ENCODE measurements around the gene OR10A3.

OR10A3 gene, protein sequence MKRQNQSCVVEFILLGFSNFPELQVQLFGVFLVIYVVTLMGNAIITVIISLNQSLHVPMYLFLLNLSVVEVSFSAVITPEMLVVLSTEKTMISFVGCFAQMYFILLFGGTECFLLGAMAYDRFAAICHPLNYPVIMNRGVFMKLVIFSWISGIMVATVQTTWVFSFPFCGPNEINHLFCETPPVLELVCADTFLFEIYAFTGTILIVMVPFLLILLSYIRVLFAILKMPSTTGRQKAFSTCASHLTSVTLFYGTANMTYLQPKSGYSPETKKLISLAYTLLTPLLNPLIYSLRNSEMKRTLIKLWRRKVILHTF

DNA sequence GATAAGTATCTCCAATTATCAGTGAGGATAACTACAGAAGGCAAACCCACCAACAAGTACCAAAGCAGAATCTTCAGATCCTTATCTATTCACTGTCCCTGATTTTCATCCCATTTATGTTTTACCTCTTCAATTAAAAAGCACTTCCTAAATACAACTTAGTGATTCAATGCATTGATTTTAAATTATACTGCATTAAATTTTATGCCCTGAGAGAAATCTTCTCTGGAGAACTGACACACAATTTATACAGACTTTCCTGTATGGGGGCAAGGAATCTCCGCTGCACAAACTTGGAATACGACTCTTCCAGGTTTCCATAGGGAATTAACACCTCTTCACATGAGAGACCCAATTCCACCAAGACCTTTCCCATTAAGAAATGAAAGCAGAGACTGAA, at the start of gene OR10A3:
Gene OR10A3 (minus strand): TSS at position 101 of the 400 bp plus-strand sequence. CDS start 2,188 bp downstream, outside the sequence.
- no peak for TF ChIP-seq GATA1 (IDR thresholded peaks at IDR 0.05; ENCODE audit: low read depth, low read length)
- TF ChIP-seq POLR2A (IDR thresholded peaks at IDR 0.05; ENCODE audit: low read length), result no peak

GRCh38 chr11:7987560-7987883, 46.0 kb upstream of the OR10A3 start:
- peak in 1 of 2 experiments; percentile 33 for DNase-seq

More for the DNA sequence above, at the start of gene OR10A3:
- no peak for DNase-seq

DNA sequence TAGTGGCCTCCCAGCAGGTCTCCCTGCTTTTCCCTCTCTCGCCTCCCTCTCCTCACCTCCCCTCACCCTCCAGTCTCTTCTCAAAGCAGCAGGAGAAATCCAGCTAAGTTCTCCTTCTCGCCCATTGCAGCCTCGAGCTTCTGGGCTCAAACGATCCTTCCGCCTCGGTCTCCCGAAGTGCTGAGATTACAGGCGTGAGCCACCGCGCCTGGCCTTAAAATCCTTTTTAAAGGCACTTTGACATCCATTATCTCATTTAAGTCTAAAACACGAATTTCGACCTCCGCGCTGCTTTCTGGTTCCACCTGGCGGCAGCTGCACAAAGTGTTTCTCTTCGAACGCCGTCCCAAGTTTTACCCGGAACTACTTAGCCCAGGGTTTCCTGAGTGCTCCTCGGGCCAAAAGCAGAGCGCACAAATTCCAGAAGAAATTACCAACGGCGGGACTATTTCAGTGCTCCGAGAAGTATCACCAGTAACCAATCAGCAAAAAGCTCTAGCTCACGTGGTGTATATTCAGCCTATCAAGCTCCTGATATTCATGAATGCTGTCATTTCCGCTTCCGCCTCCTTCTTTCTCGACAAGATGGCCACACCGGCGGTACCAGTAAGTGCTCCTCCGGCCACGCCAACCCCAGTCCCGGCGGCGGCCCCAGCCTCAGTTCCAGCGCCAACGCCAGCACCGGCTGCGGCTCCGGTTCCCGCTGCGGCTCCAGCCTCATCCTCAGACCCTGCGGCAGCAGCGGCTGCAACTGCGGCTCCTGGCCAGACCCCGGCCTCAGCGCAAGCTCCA, 45.5 kb upstream of the OR10A3 start, which contains the start of gene EIF3F:
Gene EIF3F (plus strand): TSS at position 570 of the 792 bp plus-strand sequence. CDS start 16 bp downstream, at position 586.
- peak; percentile 98 to 100 for DNase-seq
- TF ChIP-seq GATA1 (IDR thresholded peaks at IDR 0.05; ENCODE audit: low read depth, low read length), result no peak
- peak; percentile 64 for TF ChIP-seq POLR2A (IDR thresholded peaks at IDR 0.05; ENCODE audit: low read length)

DNA sequence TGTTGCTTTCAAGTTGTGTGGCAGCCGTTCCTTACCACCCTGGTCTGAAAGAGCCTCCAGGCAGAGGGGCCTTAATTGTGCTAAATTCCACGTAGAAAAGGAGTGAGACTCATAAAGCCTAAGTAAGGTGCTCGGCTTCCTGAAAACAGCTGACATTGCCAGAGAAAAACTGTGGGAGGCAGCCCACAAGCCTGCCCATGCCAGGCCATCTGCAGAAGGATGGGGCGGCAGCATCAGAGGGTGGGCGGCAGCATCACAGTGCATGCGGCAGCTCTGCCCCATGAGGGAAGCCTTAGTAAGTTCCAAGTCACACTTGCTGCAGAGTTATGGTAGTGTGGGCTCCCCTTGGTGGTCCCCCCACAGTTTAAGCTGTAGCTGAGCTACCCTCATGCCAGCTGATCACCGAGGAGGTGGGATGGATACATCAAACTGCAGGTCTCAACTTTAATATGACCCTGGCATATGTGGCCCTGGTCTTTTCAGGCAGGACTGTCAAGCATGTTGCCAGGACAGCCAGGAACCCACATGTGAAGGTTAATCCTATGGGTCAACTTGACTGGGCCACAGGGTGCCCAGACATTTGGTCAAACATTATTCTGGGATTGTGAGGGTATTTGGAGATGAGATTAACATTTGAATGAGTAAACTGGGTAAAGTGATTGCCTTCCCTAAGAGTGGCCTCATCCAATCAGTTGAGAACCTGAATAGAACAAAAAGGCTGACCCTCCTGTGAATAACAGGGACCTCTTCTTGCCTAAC, 42.5 kb upstream of the OR10A3 start:
- DNase-seq, result no peak
- TF ChIP-seq GATA1 (IDR thresholded peaks at IDR 0.05; ENCODE audit: low read depth, low read length), result no peak
- TF ChIP-seq POLR2A (IDR thresholded peaks at IDR 0.05; ENCODE audit: low read length), result no peak

DNA sequence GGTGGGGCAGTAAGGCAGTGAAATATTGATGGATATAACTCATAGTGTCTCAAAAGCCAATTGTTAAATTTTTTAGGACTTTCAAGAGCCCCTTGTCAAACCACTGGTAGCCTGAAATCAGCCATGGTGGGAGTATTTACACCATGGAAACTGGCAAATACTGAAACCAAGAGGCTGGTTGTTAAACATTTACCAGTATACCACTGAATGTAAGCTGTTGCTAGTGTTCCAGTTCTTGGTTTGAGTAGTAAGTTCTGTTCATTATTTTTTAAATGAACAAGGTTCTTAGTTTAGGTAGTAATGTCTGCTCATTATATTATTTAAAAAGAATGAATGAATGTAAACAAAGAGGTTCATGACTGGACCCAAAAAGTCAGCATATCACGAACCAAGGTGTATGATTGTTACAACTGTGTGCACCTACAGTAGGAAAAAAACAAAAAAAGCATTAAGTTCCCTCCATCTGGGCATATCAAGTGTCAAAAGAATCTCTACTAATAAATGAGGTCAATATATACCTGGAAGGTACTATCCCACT, 41.1 kb upstream of the OR10A3 start:
- no peak for TF ChIP-seq GATA1 (IDR thresholded peaks at IDR 0.05; ENCODE audit: low read depth, low read length)
- TF ChIP-seq POLR2A (IDR thresholded peaks at IDR 0.05; ENCODE audit: low read length), result no peak
- no peak for DNase-seq

DNA sequence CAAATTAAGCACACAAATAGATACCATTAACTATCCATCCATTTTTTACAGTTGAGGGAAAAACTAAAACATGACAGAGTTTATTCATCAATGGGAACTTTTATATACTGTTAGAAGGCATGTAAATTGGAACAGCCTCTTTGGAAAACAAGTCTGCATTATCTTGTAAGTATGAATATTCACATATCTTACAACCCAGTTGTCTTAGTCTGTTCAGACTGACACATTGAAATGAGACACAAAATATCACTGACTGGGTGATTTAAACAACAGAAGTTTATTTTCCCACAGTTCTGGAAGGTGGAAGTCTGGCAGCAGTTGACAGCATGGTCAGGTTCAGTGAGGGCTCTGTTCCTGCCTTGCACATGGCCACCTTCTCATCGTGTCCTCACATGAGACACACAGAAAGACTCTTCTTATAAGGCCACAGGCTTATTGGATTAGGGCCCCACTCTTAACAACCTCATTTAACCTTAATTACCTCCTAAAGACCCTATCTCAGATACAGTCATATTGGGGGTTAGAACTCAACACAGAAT, 40.2 kb upstream of the OR10A3 start:
- no peak for TF ChIP-seq GATA1 (IDR thresholded peaks at IDR 0.05; ENCODE audit: low read depth, low read length)
- no peak for TF ChIP-seq POLR2A (IDR thresholded peaks at IDR 0.05; ENCODE audit: low read length)
- DNase-seq, result no peak

- no peak for TF ChIP-seq POLR2A (IDR thresholded peaks at IDR 0.05; ENCODE audit: low read length)
- DNase-seq, result peak; percentile 57 to 76
These were observed 35.9 kb upstream of the OR10A3 start for GRCh38 chr11:7977232-7977917.

DNA sequence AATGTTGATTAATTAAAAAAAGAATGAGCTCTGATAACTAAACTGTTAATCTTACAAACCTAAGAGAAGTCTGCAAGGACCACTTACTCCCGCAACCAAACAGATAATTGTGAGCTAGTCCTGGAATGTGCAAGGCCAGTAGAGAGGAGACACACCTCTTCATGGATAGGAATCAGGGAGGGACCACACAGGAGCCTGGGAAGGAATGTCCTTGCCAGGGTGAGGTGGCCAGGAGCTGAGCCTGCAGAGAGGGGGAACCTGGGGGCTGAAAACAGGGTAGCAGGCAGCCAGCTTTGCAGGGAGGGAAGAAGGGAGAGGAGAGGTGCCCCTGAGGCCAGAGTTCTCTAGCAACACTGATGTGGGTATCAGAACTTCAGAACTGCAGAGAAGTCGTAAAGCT, 33.2 kb upstream of the OR10A3 start:
- DNase-seq, result no peak
- TF ChIP-seq POLR2A (IDR thresholded peaks at IDR 0.05; ENCODE audit: low read length) (no peak), GATA1 (IDR thresholded peaks at IDR 0.05; ENCODE audit: low read depth, low read length) (no peak)

- no peak for TF ChIP-seq POLR2A (IDR thresholded peaks at IDR 0.05; ENCODE audit: low read length)
- no peak for TF ChIP-seq GATA1 (IDR thresholded peaks at IDR 0.05; ENCODE audit: low read depth, low read length)
- DNase-seq, result no peak
These were observed 31.5 kb upstream of the OR10A3 start for GRCh38 chr11:7973011-7973410.

GRCh38 chr11:7971846-7972245, 30.3 kb upstream of the OR10A3 start:
- DNase-seq, result no peak
- TF ChIP-seq GATA1 (IDR thresholded peaks at IDR 0.05; ENCODE audit: low read depth, low read length), result no peak
- TF ChIP-seq POLR2A (IDR thresholded peaks at IDR 0.05; ENCODE audit: low read length), result no peak

- DNase-seq, result no peak
- TF ChIP-seq GATA1 (IDR thresholded peaks at IDR 0.05; ENCODE audit: low read depth, low read length), result no peak
- TF ChIP-seq POLR2A (IDR thresholded peaks at IDR 0.05; ENCODE audit: low read length), result no peak
These were observed 28.5 kb upstream of the OR10A3 start for GRCh38 chr11:7969756-7970646.

DNA sequence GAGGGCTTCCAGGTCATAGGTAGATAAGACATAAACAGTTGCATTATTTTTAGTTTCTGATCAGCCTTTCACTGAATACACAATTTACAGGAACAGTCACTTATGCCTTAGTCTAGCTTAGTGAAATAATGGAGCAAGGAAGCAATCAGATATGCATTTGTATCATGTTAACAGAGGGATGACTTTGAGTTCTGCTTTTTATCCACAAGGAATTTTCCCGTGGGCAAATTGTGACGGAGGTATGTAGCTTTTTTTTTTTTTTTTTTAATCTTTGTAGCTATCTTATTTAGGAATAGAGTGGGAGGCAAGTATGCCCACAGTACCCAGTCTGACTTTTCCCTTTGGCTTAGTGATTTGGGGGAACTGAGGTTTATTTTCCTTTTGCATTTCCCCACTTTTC, 27.2 kb upstream of the OR10A3 start:
- DNase-seq, result no peak

More for the DNA sequence above, 27.2 kb upstream of the OR10A3 start:
- no peak for TF ChIP-seq GATA1 (IDR thresholded peaks at IDR 0.05; ENCODE audit: low read depth, low read length)
- no peak for TF ChIP-seq POLR2A (IDR thresholded peaks at IDR 0.05; ENCODE audit: low read length)

Data from erythroblast (primary cell).